GM10266 (cell line): ENCODE measurements around the gene REX1BD.
A peak's percentile ranks its signal among the peaks of the same experiment; 100 is the strongest.

ENCODE experiments used
- DNase-seq: peaks from one replicate; pipeline ENCODE4 v3.0.0; 2012; ENCODE audit errors: extremely low spot score
- CTCF ChIP-seq: IDR thresholded peaks from 2 replicates; pipeline ENCODE4 v1.5.1; 2012; ENCODE audit warnings: mild to moderate bottlenecking, low read depth; ENCODE audit not compliant: control insufficient read depth, insufficient read depth; ENCODE audit errors: missing control alignments

Gene REX1BD

DNA sequence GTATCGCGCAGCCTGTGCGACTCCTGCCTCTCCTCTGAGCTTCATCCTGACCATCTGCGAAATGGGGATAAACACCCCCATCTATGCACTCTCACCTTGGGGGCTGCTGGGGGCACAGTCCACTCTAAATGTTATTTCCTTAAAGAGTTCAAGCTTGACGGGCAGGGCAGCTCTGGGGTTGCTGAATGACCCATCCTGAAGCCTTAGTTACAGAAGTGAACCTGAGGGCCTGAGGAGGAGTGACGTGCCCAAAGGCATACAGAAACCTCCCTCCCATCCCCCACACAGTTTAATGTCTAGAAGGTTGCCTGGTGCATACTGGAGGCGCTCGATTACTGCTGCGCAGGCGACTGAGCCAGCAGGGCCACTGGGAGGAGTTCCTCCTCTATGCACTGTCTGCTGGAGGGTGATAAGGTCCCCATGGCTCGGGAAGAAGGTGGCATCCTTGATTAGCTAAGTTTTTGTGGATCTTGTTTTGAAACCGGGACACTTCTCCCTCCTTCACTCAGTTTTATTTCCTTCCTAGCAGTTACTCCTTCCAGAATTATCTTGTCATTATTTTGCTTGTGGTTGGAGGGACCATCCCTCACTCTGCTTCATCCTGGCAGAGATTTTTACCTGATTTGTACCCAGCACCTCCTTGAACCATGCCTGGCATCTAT, 44.7 kb upstream of the REX1BD start:
- DNase-seq, result peak; percentile 91
- TF ChIP-seq CTCF, result peak; percentile 69

- DNase-seq, result no peak
- TF ChIP-seq CTCF, result no peak
These were observed 37.0 kb upstream of the REX1BD start for GRCh38 chr19:18551631-18552030.

DNA sequence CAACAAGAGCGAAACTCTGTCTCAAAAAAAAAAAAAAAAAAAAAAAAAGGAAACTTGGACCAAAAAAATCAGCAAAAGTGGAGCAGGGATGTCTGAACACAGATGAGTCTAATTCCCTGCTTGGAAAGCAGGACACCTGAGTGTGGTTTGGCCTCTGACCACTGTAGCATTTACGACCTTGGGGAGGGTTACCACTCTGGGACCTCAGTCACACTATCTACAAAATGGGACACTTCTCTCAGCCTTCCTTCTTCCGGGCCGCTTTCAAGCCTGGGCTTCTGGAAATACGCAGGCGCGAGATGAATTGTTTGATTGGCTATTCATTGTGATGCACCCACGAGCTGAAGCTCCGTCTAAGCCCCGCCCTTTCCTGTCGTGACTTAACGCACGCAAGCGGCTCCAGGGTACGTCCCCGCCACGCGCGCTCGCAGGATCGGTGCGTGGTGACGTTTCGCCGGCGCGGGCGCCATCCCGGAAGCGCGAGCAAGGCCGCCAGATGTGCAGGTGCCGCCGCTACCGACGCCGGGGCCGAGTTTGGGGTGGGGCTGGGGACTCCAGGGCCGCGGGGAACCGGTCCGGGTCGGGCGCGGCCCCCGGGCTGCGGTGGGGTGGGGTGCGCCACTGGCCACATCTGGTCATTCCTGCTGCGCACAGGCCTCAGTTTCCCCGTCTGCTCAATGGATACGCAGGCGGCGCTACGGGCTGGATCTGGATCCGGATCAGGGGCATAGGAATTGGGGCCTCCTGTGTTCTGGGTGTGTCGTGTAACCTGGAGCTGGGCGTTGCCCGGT, 31.0 kb upstream of the REX1BD start, which contains the start of gene KXD1:
TSS of gene KXD1 (plus strand) at position 460 of the 791 bp plus-strand sequence. CDS start 4,187 bp downstream, outside the sequence.
- peak; percentile 99 for DNase-seq
- TF ChIP-seq CTCF, result no peak

- no peak for DNase-seq
- TF ChIP-seq CTCF, result no peak
These were observed 30.4 kb upstream of the REX1BD start for GRCh38 chr19:18558202-18558555.

- no peak for DNase-seq
- TF ChIP-seq CTCF, result no peak
These were observed 30.0 kb upstream of the REX1BD start for GRCh38 chr19:18558604-18559003.

- TF ChIP-seq CTCF, result no peak
- no peak for DNase-seq
These were observed 28.9 kb upstream of the REX1BD start for GRCh38 chr19:18559685-18560084.

DNA sequence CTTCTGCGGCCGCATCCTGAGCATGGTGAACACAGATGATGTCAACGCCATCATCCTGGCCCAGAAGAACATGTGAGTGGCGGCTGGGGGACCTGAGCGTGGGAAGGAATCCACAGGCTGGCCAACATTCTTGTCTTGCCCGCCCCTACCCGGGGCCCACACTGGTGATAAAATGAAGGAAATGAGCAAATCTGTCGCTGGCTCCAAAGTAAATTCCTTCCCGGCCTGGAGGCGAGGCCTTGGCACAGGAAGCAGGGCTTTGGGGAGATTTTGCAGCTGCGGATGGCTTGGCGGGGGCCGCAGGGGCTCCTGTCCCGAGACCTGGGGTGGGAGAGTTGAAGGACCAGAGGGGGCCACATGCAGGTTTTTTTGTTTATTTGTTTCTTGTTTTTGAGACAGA, 26.5 kb upstream of the REX1BD start:
- no peak for TF ChIP-seq CTCF

More for the DNA sequence above, 26.5 kb upstream of the REX1BD start:
- no peak for DNase-seq
